ENCODE data around the gene HS6ST1. TPM values are rescaled to one million over a fixed set of nuclear protein-coding genes. Genes with fewer than 3 reads are reported as not detected.

Gene HS6ST1
- total RNA-seq, 1 experiment from 2014 or later, result 22.0 TPM

Other genes with a start within 250 kb of the HS6ST1 start
- gene UGGT1, start 227.7 kb downstream of the HS6ST1 start, total RNA-seq (2021; ENCODE audit: unreplicated experiment), result 64.2 TPM

Data from Panc1 (cell line).